ENCODE measurements around the gene PAX3. TPM values are rescaled to one million over a fixed set of nuclear protein-coding genes. Genes with fewer than 3 reads are reported as not detected.

Gene PAX3
- total RNA-seq, 3 donors from 2014 or later: 0.29 to 2.9 (median 2.3) TPM

GRCh38 chr2:222334914-222335313 lies 36.1 kb upstream of the PAX3 start:
- Histone ChIP-seq H3K4me3 (no peak overlapping the region), H3K27me3 (no peaks in the 10 kb centered on the region), H3K9me3 (peaks cover 9 to 13% of the 10 kb centered on the region in 2 donors), H3K4me1 (no peaks in the 10 kb centered on the region), H3K27ac (no peak overlapping the region), H3K36me3 (no peaks in the 10 kb centered on the region)
- DNase-seq (ENCODE audit: low spot score in 2 of 2): no peak
- TF ChIP-seq POLR2A (IDR thresholded peaks at IDR 0.05) (no peak), POLR2AphosphoS5 (IDR thresholded peaks at IDR 0.05) (no peak), CTCF (IDR thresholded peaks at IDR 0.05) (no peak)
- intact Hi-C loops (cut with DNase I; ENCODE audit: low total_unique reads): no loop called here

- no peak for TF ChIP-seq CTCF (IDR thresholded peaks at IDR 0.05)
- no peak for TF ChIP-seq POLR2A (IDR thresholded peaks at IDR 0.05)
- TF ChIP-seq POLR2AphosphoS5 (IDR thresholded peaks at IDR 0.05): no peak
- no peak overlapping the region for H3K4me3 ChIP-seq
- H3K27ac ChIP-seq: peak overlapping the region in 1 of 2 donors; percentile 54
- intact Hi-C loops (cut with DNase I; ENCODE audit: low total_unique reads): no loop called here
- H3K27me3 ChIP-seq: no peaks in the 10 kb centered on the region
- H3K4me1 ChIP-seq: no peaks in the 10 kb centered on the region
- no peak for DNase-seq (ENCODE audit: low spot score in 2 of 2)
- no peaks in the 10 kb centered on the region for H3K36me3 ChIP-seq
- peaks cover 13 to 17% of the 10 kb centered on the region in 2 donors for H3K9me3 ChIP-seq
These were observed 34.6 kb upstream of the PAX3 start for GRCh38 chr2:222333397-222333796.

- Histone ChIP-seq H3K27me3 (no peaks in the 10 kb centered on the region), H3K9me3 (peaks cover 13 to 17% of the 10 kb centered on the region in 2 donors), H3K27ac (peak overlapping the region; percentile 14 to 54), H3K36me3 (no peaks in the 10 kb centered on the region), H3K4me3 (no peak overlapping the region), H3K4me1 (no peaks in the 10 kb centered on the region)
- intact Hi-C loops (cut with DNase I; ENCODE audit: low total_unique reads): no loop called here
- no peak for TF ChIP-seq CTCF (IDR thresholded peaks at IDR 0.05)
- no peak for TF ChIP-seq POLR2A (IDR thresholded peaks at IDR 0.05)
- no peak for TF ChIP-seq POLR2AphosphoS5 (IDR thresholded peaks at IDR 0.05)
- no peak for DNase-seq (ENCODE audit: low spot score in 2 of 2)
These were observed 33.3 kb upstream of the PAX3 start for GRCh38 chr2:222332116-222332515.

- Histone ChIP-seq H3K4me3 (no peak overlapping the region), H3K4me1 (no peaks in the 10 kb centered on the region), H3K36me3 (no peaks in the 10 kb centered on the region), H3K27me3 (no peaks in the 10 kb centered on the region), H3K9me3 (peaks cover 13 to 17% of the 10 kb centered on the region in 2 donors), H3K27ac (no peak overlapping the region)
- TF ChIP-seq POLR2AphosphoS5 (IDR thresholded peaks at IDR 0.05): no peak
- no peak for TF ChIP-seq POLR2A (IDR thresholded peaks at IDR 0.05)
- no peak for TF ChIP-seq CTCF (IDR thresholded peaks at IDR 0.05)
- DNase-seq (ENCODE audit: low spot score in 2 of 2): no peak
- intact Hi-C loops (cut with DNase I; ENCODE audit: low total_unique reads): no loop called here
These were observed 32.1 kb upstream of the PAX3 start for GRCh38 chr2:222330910-222331309.

- no peak for DNase-seq (ENCODE audit: low spot score in 2 of 2)
- intact Hi-C loops (cut with DNase I; ENCODE audit: low total_unique reads): no loop called here
- Histone ChIP-seq H3K27ac (no peak overlapping the region), H3K36me3 (no peaks in the 10 kb centered on the region), H3K4me1 (no peaks in the 10 kb centered on the region), H3K9me3 (no peaks in the 10 kb centered on the region), H3K4me3 (no peak overlapping the region), H3K27me3 (peaks cover 0 to 18% of the 10 kb centered on the region in 2 donors)
- TF ChIP-seq POLR2A (IDR thresholded peaks at IDR 0.05): no peak
- TF ChIP-seq POLR2AphosphoS5 (IDR thresholded peaks at IDR 0.05): no peak
- TF ChIP-seq CTCF (IDR thresholded peaks at IDR 0.05): no peak
These were observed 23.4 kb upstream of the PAX3 start for GRCh38 chr2:222322236-222322635.

Data from breast epithelium (tissue), 4 donors.